Hematopoietic multipotent progenitor cell treated with erythropoietin and hydrocortisone succinate and interleukin-3 and kit ligand, for 17 days (in vitro differentiated cells): ENCODE results near the gene CASKIN2.
"Not testable (repeated sequence)": the region's sequence is repeated elsewhere in the genome, so short reads cannot be mapped to it uniquely, and the experiment has no call there.

ENCODE experiments used
- DNase-seq: peaks from one replicate; pipeline ENCODE4 v3.0.0-alpha.2; 2015; ENCODE audit warnings: low spot score

CASKIN2 gene

DNA sequence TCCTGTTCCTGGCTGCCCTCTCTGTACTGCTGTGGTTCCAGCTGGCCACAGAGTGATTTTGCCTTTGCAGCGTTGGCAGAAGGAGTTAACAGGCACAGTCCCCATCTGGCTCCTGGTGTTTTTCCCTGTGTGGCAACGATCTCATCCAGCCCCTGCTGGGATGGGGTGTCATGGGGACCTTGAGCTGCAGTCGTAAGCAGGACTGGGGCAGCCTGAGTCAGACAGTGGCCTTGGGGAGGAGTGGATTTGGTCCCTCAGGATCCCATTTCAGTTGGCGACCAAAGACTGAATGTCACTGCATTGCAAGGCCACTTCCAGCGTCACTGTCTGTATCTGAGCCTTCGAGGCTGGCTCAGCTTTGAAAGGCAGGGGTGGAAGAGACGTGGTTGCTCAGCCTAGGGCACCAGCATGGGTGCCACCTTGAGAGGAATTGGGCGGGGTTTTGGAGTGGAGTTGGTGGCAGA lies 47.0 kb downstream of the CASKIN2 start:
- no peak for DNase-seq

DNA sequence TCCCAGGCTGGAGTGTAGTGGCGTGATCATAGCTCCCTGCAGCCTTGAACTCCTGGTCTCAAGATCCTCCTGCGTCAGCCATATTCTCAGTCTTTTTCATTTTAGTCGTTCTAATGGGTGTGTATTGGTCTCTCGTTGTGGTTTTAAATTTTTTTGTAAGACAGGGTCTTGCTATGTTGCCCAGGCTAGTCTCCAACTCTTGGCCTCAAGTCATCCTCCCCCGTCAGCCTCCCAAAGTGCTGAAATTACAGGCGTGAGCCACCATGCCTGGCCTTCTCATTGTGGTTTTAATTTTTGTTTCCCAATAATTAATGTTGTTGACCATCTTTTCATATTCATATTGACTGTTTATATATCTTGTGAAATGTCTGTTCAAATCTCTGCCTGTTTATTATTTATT lies 50.3 kb downstream of the CASKIN2 start:
- DNase-seq, result no peak

DNA sequence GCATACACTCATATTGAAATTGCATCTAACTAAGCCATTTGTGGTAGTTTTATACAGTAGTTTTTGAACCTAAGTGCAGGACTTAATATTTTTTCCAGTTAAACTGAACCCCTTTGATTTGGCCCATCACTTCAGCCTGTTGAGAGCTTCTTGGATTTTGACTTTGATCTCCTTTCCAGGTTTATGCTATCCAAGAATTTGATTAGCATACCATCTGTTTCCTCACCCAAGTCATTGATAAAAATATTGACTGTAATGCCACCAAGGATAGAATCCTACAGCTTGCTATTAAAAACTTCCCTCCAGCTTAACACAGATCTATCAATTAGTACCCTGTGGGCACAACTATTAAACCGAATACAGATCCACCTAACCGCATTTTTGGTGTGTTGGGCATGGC lies 51.7 kb downstream of the CASKIN2 start:
- DNase-seq, result no peak

DNA sequence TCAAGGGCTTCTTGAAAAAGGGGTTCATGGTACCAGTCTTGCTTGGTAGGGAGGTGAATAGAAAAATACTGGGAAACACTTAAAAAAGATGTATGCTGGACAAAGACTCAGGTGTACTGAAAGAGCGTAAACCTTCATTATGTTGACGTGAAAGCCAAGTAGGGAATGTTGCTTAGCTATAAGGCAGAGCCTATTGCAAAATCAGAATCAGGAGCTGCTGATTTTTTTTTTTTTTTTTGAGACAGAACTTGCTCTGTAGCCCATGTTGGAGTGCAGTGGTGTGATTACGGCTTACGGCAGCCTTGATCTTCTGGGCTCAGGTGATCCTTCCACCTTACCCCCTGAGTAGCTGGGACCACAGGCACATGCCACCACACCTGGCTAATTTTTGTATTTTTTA lies 55.0 kb downstream of the CASKIN2 start:
- no peak for DNase-seq

DNA sequence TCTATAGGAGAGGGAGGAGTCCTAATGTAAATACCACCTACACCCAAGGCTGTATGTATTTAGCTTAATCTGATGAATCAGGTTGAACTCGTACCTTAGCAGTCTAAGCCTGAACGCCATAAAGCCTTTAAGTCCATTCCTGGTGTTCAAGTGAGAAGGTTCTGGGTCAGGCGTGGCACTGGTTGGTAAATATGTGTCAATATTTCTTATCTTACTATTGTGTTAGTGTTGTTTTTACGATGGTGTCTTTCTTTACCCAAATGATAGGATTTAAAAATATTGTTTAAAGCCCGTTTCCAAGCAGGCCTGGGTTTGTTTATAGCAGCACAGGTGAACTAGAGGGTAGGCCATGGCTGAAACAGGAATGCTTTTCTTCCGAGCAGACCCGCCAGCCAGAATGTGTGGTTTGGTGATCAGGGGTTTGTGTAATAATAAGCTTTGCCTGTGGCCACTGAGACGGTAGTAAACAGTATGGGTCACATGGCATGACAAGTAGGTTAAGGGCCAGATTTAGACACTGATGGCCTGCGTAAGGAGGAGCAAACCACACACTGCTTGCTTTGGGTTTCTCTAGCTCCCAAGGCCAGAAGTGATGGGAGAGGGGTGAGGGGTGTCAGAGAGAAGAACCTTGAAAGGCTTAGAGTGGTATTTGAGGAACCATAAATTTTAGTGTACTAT lies 55.6 kb downstream of the CASKIN2 start:
- no peak for DNase-seq

DNA sequence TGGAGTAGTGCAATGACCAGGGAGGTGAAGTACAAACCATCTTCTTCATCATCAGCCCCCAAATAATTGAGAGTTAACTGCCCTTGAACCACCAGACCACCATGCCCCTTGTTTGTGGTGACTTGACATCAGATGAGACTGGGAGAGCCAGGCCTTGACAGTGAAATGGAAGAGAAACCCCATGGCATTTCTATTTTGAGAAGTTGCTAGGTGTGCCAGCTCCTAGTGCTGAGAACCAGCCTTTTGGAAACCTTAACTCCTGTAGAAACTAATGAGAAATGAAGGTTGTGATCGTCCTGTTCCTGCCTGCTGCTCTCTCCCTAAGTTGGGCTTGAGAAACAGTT lies 56.1 kb downstream of the CASKIN2 start:
- DNase-seq, result no peak

DNA sequence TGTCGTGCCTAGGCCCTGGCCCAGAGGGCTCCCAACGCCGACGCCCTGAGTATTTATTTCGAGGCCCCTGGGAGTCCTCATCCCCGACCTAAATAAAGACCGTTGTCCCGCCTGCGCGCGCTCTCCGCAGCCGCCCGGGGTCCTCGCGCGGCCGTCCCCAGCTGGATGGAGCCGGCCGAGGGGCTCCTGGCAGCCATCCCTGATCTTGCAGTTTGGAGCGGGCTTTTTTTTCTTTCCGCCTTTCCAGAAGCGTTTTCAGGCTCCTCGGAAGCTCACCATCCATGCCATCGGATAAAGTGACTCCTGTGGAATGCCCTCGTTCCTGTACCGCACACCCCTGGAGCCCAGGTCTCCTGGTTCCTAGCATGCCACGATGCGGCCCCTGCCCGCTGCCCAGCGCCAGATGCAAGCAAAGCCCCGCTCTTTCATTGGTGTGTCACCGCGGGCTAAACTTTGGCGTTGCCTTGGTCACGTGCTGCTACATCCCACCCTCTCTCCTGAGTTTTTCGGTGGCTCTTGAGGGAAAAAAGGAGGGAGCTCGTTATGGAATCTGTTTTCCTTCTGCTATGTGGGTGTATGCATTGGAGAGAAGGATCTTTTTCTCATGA lies 58.2 kb downstream of the CASKIN2 start:
- no peak for DNase-seq

DNA sequence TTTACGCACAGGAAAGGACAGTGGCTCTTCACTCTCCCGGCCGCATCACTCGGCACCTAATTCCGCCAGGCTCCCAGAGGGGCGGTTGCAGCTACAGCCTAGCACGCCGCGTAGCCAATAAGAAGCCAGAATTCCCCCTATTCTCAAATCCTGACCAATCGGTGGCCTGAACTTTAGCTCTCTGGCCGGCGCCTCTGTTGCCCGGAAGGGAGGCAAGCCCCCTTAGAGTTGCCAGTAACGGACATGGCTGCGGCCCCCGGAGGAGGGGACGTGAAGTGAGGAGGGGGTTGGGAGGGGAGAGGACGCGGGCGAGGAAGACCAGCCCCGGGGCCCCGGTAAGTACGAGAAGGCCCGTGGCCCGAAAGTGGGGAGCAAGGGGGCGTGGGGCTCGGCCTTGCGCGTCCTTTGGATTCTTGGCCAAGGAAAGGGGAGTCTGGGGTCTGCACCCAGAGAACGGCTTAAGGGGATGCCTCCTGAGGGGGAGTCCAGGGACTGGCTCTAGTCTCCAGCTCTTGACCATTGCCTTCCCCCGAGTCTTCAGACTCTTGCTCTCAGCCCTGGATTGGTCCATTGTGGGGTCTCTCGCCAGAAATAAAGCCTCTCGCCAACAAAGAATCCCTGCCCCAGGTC lies 58.8 kb downstream of the CASKIN2 start, which contains the start of gene TMEM94:
TSS of gene TMEM94 (plus strand) at position 219 of the 630 bp plus-strand sequence. CDS start 15,271 bp downstream, outside the sequence.
- DNase-seq, result peak; percentile 89

DNA sequence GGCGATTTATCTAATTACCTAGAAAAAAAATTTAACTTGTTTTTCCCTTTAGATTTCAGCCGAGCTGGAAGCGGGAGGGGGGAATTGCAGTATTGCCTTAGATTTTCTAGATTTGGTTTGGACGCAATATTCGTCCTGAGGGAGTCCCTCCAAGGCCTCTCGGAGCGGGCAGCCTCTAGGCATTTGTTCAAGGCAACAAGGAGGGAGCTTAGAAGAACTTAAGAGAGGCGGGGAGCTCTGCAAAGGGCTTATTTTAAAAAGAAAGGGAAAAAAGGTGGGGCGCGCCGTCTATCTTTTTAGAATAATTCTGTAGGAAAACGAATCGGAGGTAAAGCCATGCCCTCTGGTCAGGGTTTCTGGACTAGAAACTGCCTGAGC lies 59.3 kb downstream of the CASKIN2 start:
- DNase-seq, result no peak

DNA sequence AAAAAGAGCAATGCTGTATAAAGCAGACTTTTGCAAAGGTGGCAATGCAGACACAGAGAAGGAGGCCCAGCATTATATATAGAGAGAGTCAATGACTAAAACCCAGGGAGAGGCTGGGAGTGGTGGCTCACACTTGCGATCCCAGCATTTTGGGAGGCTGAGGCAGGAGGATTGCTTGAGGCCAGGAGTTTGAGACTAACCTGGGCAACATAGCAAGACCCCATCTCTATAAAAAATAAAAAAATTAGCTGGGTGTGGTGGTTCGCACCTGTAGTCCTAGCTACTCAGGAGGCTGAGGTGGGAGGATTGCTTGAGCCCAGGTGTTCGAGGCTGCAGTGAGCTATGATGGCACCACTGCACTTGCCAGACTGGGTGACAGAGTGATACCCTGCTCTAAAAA lies 60.7 kb downstream of the CASKIN2 start:
- not testable (repeated sequence) for DNase-seq

DNA sequence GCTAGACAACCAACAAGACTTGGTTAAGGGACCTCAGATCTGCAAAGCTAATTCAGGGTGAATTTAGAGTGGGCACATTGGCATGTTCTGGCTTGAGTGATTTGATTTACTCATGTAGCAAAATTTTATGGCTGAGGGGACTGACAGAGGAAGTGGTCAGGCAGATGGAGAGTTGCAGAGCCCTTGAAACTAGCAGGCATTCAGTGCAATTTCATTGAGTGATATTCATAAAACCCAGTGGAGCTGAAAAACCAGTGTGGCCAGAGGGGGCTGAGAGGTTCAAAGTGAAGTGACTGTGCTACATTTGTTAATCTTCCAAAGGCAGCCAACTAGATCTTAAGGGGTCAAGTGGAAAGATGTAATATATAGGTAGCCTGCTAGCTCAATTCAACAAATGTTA lies 61.1 kb downstream of the CASKIN2 start:
- no peak for DNase-seq

DNA sequence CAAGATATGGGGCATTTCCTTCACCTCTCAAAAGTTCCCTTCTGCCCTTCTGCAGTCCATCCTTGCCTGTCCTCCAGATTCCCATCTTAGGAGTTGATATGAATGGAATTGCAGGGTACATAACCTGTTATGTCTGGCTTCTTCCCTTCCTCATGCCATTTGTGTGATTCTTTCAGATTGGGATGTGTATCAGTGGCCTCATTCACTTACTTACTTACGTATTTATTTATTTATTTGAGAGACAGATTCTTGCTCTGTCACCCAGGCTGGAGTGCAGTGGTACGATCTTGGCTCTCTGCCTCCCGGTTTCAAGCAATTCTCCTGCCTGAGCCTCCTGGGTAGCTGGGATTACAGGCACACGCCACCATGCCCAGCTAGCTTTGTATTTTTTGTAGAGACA lies 65.1 kb downstream of the CASKIN2 start:
- DNase-seq, result no peak
